Measurements from ENCODE around the gene AVP.

GRCh38 chr20:3121955-3122610, 37.6 kb upstream of the AVP start:
- no peak for TF ChIP-seq EZH2 (IDR thresholded peaks at IDR 0.05; ENCODE audit: borderline replicate concordance)
- TF ChIP-seq, protein P1, sequence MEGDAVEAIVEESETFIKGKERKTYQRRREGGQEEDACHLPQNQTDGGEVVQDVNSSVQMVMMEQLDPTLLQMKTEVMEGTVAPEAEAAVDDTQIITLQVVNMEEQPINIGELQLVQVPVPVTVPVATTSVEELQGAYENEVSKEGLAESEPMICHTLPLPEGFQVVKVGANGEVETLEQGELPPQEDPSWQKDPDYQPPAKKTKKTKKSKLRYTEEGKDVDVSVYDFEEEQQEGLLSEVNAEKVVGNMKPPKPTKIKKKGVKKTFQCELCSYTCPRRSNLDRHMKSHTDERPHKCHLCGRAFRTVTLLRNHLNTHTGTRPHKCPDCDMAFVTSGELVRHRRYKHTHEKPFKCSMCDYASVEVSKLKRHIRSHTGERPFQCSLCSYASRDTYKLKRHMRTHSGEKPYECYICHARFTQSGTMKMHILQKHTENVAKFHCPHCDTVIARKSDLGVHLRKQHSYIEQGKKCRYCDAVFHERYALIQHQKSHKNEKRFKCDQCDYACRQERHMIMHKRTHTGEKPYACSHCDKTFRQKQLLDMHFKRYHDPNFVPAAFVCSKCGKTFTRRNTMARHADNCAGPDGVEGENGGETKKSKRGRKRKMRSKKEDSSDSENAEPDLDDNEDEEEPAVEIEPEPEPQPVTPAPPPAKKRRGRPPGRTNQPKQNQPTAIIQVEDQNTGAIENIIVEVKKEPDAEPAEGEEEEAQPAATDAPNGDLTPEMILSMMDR (IDR thresholded peaks at IDR 0.05; ENCODE audit: poor library complexity) = no peak

All from hepatocyte (in vitro differentiated cells).